ENCODE data around the gene CD248.

Gene CD248

DNA sequence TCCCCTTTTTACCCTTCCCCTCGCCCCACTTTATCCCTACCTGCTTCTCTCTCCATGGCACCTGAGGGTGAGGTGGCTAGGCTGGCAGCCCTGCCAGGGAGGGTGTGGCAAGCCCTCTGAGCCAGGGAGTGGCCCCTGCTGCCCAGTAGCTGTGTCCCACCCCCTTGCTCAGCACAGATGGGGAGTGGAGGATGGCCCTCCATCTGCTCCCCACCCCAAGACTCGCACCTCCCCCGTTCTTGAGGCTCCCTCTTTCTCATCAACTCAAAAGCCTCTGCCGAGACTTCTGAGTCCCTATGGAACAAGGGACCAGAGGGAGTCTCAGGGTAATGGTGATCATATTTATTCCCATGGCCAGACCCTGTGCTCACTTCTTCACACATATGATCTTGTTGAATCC lies 23.5 kb downstream of the CD248 start:
- TF ChIP-seq, protein P1, sequence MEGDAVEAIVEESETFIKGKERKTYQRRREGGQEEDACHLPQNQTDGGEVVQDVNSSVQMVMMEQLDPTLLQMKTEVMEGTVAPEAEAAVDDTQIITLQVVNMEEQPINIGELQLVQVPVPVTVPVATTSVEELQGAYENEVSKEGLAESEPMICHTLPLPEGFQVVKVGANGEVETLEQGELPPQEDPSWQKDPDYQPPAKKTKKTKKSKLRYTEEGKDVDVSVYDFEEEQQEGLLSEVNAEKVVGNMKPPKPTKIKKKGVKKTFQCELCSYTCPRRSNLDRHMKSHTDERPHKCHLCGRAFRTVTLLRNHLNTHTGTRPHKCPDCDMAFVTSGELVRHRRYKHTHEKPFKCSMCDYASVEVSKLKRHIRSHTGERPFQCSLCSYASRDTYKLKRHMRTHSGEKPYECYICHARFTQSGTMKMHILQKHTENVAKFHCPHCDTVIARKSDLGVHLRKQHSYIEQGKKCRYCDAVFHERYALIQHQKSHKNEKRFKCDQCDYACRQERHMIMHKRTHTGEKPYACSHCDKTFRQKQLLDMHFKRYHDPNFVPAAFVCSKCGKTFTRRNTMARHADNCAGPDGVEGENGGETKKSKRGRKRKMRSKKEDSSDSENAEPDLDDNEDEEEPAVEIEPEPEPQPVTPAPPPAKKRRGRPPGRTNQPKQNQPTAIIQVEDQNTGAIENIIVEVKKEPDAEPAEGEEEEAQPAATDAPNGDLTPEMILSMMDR (IDR thresholded peaks at IDR 0.05; ENCODE audit: insufficient read depth, missing control alignments) = no peak
- no peak for FAIRE-seq

GRCh38 chr11:66292543-66293332 lies 24.1 kb downstream of the CD248 start:
- TF ChIP-seq, protein P1 (IDR thresholded peaks at IDR 0.05; ENCODE audit: insufficient read depth, missing control alignments) = no peak
- no peak for DNase-seq (ENCODE audit: insufficient read length, low spot score)
- no peak for FAIRE-seq

More for the DNA sequence above, 23.5 kb downstream of the CD248 start:
- DNase-seq (ENCODE audit: insufficient read length, low spot score) = no peak

DNA sequence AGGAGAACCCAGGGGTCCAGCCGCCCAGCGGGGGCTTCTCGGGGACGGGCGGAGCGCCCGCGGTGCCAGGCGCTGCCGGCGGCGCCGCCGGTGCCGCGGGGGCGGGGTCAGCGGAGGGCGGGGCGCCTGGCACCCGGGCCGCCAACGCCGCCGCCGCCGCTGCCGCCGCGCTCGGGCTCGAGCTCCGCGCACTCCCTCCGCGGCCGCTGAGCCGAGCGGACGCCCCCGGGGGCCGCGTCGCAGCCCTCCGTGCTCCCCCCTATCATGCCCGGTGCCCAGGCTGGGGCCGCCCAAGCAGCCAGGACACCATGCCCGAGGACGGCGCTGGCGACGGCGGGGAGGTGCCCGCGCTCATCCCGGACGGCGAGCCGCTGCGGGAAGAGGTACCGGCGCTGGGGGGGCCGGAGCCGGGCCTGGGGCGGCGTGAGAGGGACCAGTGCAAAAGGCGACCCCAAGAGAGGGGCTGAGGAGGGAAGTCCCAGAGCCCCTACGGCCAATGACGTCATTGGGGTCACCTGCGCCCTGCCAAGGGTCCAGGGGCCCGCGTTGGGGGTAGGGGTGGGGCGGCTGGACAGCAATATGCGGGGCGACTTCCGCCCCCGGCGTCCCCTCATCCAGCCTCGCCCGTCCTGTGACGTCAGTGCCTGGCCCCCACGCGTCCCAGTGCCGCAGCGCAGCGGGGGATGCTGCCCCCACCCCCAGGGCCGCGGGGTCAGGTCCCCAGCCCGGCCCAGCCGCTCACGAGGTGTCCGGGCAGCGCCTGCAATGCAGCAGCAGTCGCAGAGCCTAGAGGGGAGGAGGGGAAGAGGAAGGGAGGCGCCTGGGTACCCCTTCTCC lies 24.9 kb downstream of the CD248 start, which contains the start of gene TMEM151A:
Gene TMEM151A (plus strand): TSS at position 189 of the 837 bp plus-strand sequence. CDS start 120 bp downstream, at position 309.
- no peak for FAIRE-seq
- peak; percentile 65 for DNase-seq (ENCODE audit: insufficient read length, low spot score)
- TF ChIP-seq, protein P1 (IDR thresholded peaks at IDR 0.05; ENCODE audit: insufficient read depth, missing control alignments) = no peak

GRCh38 chr11:66291303-66291705 lies 25.5 kb downstream of the CD248 start:
- no peak for DNase-seq (ENCODE audit: insufficient read length, low spot score)
- no peak for FAIRE-seq
- TF ChIP-seq, protein P1 (IDR thresholded peaks at IDR 0.05; ENCODE audit: insufficient read depth, missing control alignments) = no peak

DNA sequence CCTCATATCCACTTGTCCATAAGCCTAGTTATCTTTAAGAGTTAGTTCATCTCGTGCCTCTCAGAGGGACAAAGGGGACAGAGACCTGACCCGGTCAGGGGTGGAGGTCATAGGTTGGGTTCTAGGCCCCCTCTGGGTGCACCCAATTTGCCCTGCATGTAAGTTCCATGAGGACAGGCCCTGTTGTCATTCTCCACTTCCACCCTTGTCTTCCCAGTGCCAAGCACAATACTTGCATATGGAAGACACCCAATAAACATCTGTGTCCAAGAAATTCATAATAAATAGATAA lies 26.6 kb downstream of the CD248 start:
- no peak for FAIRE-seq
- DNase-seq (ENCODE audit: insufficient read length, low spot score) = no peak
- TF ChIP-seq, protein P1 (IDR thresholded peaks at IDR 0.05; ENCODE audit: insufficient read depth, missing control alignments) = no peak

DNA sequence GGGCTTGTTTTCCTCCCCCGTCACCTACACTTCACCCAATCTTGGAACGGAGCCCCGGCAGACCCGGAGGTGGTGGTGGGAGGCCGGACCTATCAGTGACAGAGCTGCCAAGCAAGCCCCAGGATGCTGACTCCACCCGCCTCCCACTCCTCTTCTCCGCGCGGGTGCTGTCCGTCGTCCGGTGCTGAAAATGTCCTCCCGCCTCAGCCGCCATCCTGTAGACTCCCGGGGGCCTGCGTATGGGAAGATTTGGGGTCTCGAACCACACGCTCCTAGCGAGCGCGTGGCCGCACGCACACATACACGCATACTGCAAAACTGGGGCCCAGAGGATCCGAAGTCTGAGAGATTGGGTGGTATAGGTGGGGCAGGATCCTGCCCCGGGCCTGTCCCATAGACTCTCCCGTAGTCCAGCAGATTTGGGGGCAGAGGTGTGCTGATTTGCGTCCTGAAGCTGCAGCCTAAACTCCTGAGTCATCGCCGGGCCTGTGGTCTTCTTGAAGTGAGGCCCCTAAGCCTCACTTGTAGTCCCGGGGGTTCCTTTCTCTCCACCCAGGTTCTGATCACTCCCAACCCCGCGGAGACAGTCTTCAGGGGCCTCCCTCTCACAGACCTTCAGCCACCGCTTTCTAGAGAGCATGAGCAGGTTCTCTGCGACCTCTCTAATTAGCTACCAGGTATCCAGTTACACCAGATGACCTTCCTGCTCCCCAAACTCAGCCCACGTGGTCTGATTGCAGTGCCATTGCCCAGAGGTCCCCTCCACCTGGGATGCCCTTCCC lies 27.1 kb downstream of the CD248 start:
- DNase-seq (ENCODE audit: insufficient read length, low spot score) (no peak), FAIRE-seq (no peak)
- TF ChIP-seq, protein P1 (IDR thresholded peaks at IDR 0.05; ENCODE audit: insufficient read depth, missing control alignments) = no peak

Data from D721Med (cell line).